K562 (cell line): Measurements from ENCODE around the gene KAZN. TPM values are rescaled to one million over a fixed set of nuclear protein-coding genes. Genes with fewer than 3 reads are reported as not detected.

ENCODE experiments used
- ATAC-seq: fragments of 200-7000 bp; cut with Tn5 transposase; 3 replicates; pipeline ENCODE4 v1.9.1; 2020; ENCODE audit warnings: moderate library complexity
- BruUV-seq: library from RNA; stranded (reverse); fragments of 400-500 nt; replicated peaks from 2 replicates; lab custom pipeline; 2021; lab: Mats Ljungman, UMichigan
- CTCF ChIA-PET: fragments of 300-600 bp; formaldehyde crosslinking; extraction: SDS; loops from one replicate; lab custom pipeline; 2021; ENCODE audit warnings: low intra/inter-chr PET ratio; lab: Yijun Ruan, JAX
- POLR2A ChIA-PET: fragments of 300-600, 350-650 bp; sonication (Branson Sonifier 250); formaldehyde crosslinking; extraction: SDS; loops from one replicate; lab custom pipeline; 2021; ENCODE audit warnings: antibody characterized with exemption, inconsistent platforms; lab: Yijun Ruan, JAX
- DNase-seq, 4 experiments: peaks; one replicate each; pipeline versions ENCODE4 v3.0.0 to v3.0.0-alpha.2; 2011 to 2018; ENCODE audit warnings: low spot score in 3 of 4, mixed read lengths in 3 of 4; ENCODE audit errors: extremely low read depth in 1 of 4
- FAIRE-seq: peaks from 2 replicates; lab custom pipeline; 2011; peaks lifted over from hg19 to GRCh38; lab: Jason Lieb, UNC
- H2AFZ ChIP-seq: 2 replicates; pipeline ENCODE4 v1.6.0; 2011; ENCODE audit warnings: low read depth, low read length, control low read depth, inconsistent platforms
- H3K27ac ChIP-seq: fragments of 200-600 bp; 3 replicates; pipeline ENCODE4 v1.8.0; 2011; ENCODE audit warnings: low read depth, mild to moderate bottlenecking, control low read depth, inconsistent platforms, low read length, moderate library complexity, mixed read lengths; ENCODE audit errors: extremely low read depth
- H3K27me3 ChIP-seq, 2 experiments: fragments of 300-600 bp in 1 of 2; 2 replicates in 1 of 2; 3 replicates in 1 of 2; pipeline versions ENCODE4 v1.6.0 to v1.8.0; 2011; ENCODE audit warnings: inconsistent platforms in 2 of 2, low read length in 2 of 2, mild to moderate bottlenecking in 1 of 2, mixed read lengths in 1 of 2, moderate library complexity in 1 of 2; ENCODE audit not compliant: control insufficient read depth in 2 of 2, insufficient read depth in 2 of 2
- H3K36me3 ChIP-seq: fragments of 300-600 bp; 3 replicates; pipeline ENCODE4 v1.8.0; 2011; ENCODE audit warnings: mild to moderate bottlenecking, low read length, inconsistent platforms; ENCODE audit not compliant: control insufficient read depth, insufficient read depth
- H3K4me1 ChIP-seq, 2 experiments: fragments of 200-600 bp in 1 of 2; replicated peaks in 1 of 2; 2 replicates in 1 of 2; 3 replicates in 1 of 2; pipeline versions ENCODE4 v1.5.1 to v1.8.0; 2011; ENCODE audit warnings: inconsistent platforms in 2 of 2, low read length in 2 of 2, mild to moderate bottlenecking in 1 of 2, mixed read lengths in 1 of 2, moderate library complexity in 1 of 2; ENCODE audit not compliant: control insufficient read depth in 2 of 2, insufficient read depth in 2 of 2
- H3K4me2 ChIP-seq: 2 replicates; pipeline ENCODE4 v1.6.1; 2011; ENCODE audit warnings: low read length, control low read depth, inconsistent platforms, mixed read lengths; ENCODE audit not compliant: insufficient read depth
- H3K4me3 ChIP-seq: fragments of 200-600 bp; sonication (generic), shearing (Covaris generic); 2 replicates; pipeline ENCODE4 v1.5.1; 2016; ENCODE audit warnings: control low read depth, inconsistent platforms
- H3K79me2 ChIP-seq: fragments of 200-600 bp; 3 replicates; pipeline ENCODE4 v1.8.0; 2011; ENCODE audit warnings: low read length, inconsistent platforms; ENCODE audit not compliant: control insufficient read depth, insufficient read depth
- H3K9ac ChIP-seq, 2 experiments: 2 replicates each; pipeline versions ENCODE4 v1.6.0 to v1.6.1; 2011; ENCODE audit warnings: low read depth in 2 of 2, low read length in 2 of 2, control low read depth in 1 of 2, inconsistent platforms in 1 of 2, mild to moderate bottlenecking in 1 of 2, mixed read lengths in 1 of 2; ENCODE audit not compliant: insufficient read depth in 1 of 2
- H3K9me1 ChIP-seq: one replicate; pipeline ENCODE4 v1.6.0; 2011; ENCODE audit warnings: inconsistent platforms, mild to moderate bottlenecking, low read length, moderate library complexity; ENCODE audit not compliant: control insufficient read depth, insufficient read depth
- H3K9me3 ChIP-seq: replicated peaks from 2 replicates; pipeline ENCODE4 v1.5.1; 2011; ENCODE audit warnings: low read depth, low read length, inconsistent platforms; ENCODE audit not compliant: control insufficient read depth, insufficient read depth
- H4K20me1 ChIP-seq: replicated peaks from 2 replicates; pipeline ENCODE4 v1.6.1; 2011; ENCODE audit warnings: low read length, inconsistent platforms, mixed read lengths; ENCODE audit not compliant: control insufficient read depth, insufficient read depth
- AFF1 ChIP-seq, 2 experiments: fragments of 450-650 bp; IDR thresholded peaks; 2 replicates each; pipeline ENCODE4 v1.6.1; 2018; ENCODE audit warnings: mild to moderate bottlenecking in 2 of 2, low read depth in 1 of 2; ENCODE audit not compliant: partially characterized antibody in 2 of 2
- HMG20B ChIP-seq: fragments of 250-450 bp; sonication (Bioruptor Pico); IDR thresholded peaks from 2 replicates; pipeline ENCODE4 v1.5.0; 2021; ENCODE audit warnings: mild to moderate bottlenecking
- MEF2D ChIP-seq: conservative IDR thresholded peaks from 2 replicates; pipeline ENCODE4 v1.6.1; 2016; ENCODE audit warnings: low read depth, missing genetic modification characterization, missing compliant biosample characterization
- NELFE ChIP-seq: IDR thresholded peaks from 2 replicates; pipeline ENCODE4 v1.6.1; 2011; ENCODE audit warnings: mild to moderate bottlenecking; ENCODE audit not compliant: insufficient read depth, insufficient read length
- NFXL1 ChIP-seq: fragments of 450-650 bp; formaldehyde crosslinking; IDR thresholded peaks from 2 replicates; pipeline ENCODE4 v1.4.0; 2021; ENCODE audit warnings: mild to moderate bottlenecking
- NR4A1 ChIP-seq, 2 experiments: fragments of 250-450 bp in 1 of 2; fragments of 450-650 bp in 1 of 2; sonication (Bioruptor Pico) in 1 of 2; IDR thresholded peaks; 2 replicates each; pipeline versions ENCODE4 v1.4.0 to v1.6.1; 2016 to 2020; ENCODE audit warnings: mild to moderate bottlenecking in 2 of 2, missing compliant biosample characterization in 1 of 2, missing genetic modification characterization in 1 of 2, moderate library complexity in 1 of 2
- TRIM24 ChIP-seq, 2 experiments: fragments of 450-650 bp; IDR thresholded peaks; 2 replicates each; pipeline ENCODE4 v1.6.1; 2016
- WGBS: fragments of 100-300 bp; shearing (Covaris generic); methylation state at CpG from one replicate; pipeline ENCODE4 v1.1.6; 2016; ENCODE audit warnings: low coverage, mixed read lengths; ENCODE audit not compliant: insufficient coverage; ENCODE audit errors: missing lambda C conversion rate; 5-methylcytosine and 5-hydroxymethylcytosine counted together
- in situ Hi-C: fragments of 300-500 bp; cut with MboI; formaldehyde crosslinking; loops from 4 replicates; pipeline ENCODE4 v1.15.0; 2018; ENCODE audit warnings: inconsistent platforms, mixed read lengths
- intact Hi-C: fragments of 100-400 bp; cut with micrococcal nuclease; formaldehyde crosslinking; loops from 2 replicates; pipeline ENCODE4 v1.14.2; 2022
- polyA plus RNA-seq, 8 experiments: library from polyadenylated mRNA; depleted of rRNA in 4 of 8; stranded (reverse) in 5 of 8; unstranded in 3 of 8; fragments of >200 nt; fragmentation: Nextera tagmentation in 2 of 8; fragmentation: Illumina TruSeq in 1 of 8; extraction: Ambion mirVana in 2 of 8; extraction: Trizol in 1 of 8; gene quantifications; 2 replicates each; pipeline versions ENCODE4 v1.2.1 to v1.2.3, GENCODE V29; 2011 to 2014; ENCODE audit warnings: inconsistent platforms in 1 of 8, missing spikeins in 1 of 8
- total RNA-seq, 7 experiments: library from RNA; depleted of rRNA in 6 of 7; stranded (reverse); fragments of >200 nt in 6 of 7; fragmentation: Illumina TruSeq in 2 of 7; extraction: Trizol in 2 of 7; gene quantifications; 2 replicates each; pipeline versions ENCODE4 v1.2.1 to v1.2.3, GENCODE V29; 2011 to 2021; ENCODE audit warnings: low replicate concordance in 1 of 7

Gene KAZN
- total and polyA plus RNA-seq, 9 of the 15 experiments (the other 6 are each of a cell fraction or from before 2014, with no cell fraction given) = 2.1 to 21.6 (median 5.4) TPM

- ChIA-PET CTCF (no interaction called here), POLR2A (no interaction called here)
- no TSS peak for BruUV-seq
- H4K20me1 ChIP-seq = no peaks in the 10 kb centered on the region
- H3K4me1 ChIP-seq = no peaks in the 10 kb centered on the region
- peaks cover 24 to 55% of the 10 kb centered on the region in 2 experiments for H3K27me3 ChIP-seq
- WGBS = under 1% methylated on average over 16 of the region's 16 CpGs
- H3K9me3 ChIP-seq = no peaks in the 10 kb centered on the region
- FAIRE-seq = no peak
- no peak for ATAC-seq
- in situ Hi-C loops = no loop called here
- no peak overlapping the region for H3K27ac ChIP-seq
- intact Hi-C loops = no loop called here
- no peak for DNase-seq
- H3K4me3 ChIP-seq = no peak overlapping the region
- H3K9me1 ChIP-seq = no peaks in the 10 kb centered on the region
- TF ChIP-seq HMG20B (no peak), NELFE (no peak), MEF2D (no peak), NFXL1 (CRISPR knock-in tag) (no peak), AFF1 (IDR thresholded peaks at IDR 0.05; ENCODE audit: low read depth in 1 of 2, partially characterized antibody in 2 of 2) (no peak), NR4A1 (CRISPR knock-in tag; IDR thresholded peaks at IDR 0.05) (no peak), NR4A1 (tag; IDR thresholded peaks at IDR 0.05) (no peak), TRIM24 (IDR thresholded peaks at IDR 0.05) (no peak)
- H3K4me2 ChIP-seq = no peak overlapping the region
- H3K36me3 ChIP-seq = no peaks in the 10 kb centered on the region
- H3K9ac ChIP-seq = no peak overlapping the region
- no peaks in the 10 kb centered on the region for H3K79me2 ChIP-seq
- no peak overlapping the region for H2AFZ ChIP-seq
Measured at GRCh38 chr1:14707531-14708445, 109.3 kb downstream of the KAZN start.
